NCI-H1694 treated with DMSO at 0.1 percent for 48 hours (cell line): ENCODE data around the gene GMDS.

Source experiments
- DNase-seq: peaks from one replicate; lab custom pipeline; 2025; lab: John Stamatoyannopoulos, UW

The GMDS gene

DNA sequence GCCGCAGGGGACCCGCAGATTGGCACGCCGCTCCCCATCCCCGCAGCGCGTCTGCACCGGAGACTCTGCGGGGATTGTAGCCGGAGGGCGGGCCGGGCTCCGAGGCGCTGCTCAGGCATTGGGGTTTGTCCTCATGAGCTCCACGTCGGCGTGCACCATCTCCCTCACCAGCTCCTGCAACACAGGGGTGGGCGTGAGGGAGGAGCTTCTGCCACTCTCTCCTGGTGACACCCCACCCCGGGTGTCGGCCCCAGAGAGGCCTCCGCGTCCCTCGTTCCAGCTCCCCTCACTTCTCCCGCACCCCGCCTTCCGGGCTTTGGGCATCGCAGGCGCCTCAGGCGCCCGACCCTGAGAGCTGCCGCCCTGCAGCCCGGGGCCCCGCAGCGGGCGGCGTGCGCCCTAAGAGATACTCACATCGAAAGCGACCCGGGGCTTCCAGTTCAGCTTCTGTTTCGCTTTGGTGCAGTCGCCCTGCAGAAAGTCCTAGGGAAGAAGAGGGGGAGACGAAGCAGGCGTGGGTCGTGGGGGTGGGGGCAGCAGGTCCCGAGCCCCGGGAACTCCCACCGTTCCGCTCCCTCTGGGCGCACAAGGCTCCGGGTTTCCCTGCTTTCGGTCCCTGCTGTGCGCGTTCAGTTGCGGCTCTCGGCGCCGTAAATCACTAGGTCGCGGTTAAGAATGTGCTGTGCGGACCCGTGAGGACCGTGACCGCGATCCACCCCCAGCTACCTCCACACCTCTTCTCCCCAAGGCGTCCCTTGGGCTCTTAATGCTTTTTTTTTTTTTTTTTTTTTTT is 621.2 kb downstream of the GMDS start:
- DNase-seq = no peak

DNA sequence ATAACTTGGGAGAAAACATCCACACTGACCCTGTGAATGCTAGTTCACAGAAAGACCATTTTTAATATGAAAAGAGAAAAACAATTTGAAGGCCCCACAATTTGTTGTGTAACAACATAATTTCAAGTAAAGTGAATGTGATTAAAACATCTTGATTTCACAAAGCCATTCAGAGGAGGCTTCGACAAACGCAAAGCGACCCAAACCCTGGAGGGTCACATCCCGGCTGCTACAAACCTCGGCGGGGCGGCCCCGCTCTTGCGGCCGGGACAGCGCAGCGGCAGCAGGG is 621.7 kb downstream of the GMDS start:
- no peak for DNase-seq

DNA sequence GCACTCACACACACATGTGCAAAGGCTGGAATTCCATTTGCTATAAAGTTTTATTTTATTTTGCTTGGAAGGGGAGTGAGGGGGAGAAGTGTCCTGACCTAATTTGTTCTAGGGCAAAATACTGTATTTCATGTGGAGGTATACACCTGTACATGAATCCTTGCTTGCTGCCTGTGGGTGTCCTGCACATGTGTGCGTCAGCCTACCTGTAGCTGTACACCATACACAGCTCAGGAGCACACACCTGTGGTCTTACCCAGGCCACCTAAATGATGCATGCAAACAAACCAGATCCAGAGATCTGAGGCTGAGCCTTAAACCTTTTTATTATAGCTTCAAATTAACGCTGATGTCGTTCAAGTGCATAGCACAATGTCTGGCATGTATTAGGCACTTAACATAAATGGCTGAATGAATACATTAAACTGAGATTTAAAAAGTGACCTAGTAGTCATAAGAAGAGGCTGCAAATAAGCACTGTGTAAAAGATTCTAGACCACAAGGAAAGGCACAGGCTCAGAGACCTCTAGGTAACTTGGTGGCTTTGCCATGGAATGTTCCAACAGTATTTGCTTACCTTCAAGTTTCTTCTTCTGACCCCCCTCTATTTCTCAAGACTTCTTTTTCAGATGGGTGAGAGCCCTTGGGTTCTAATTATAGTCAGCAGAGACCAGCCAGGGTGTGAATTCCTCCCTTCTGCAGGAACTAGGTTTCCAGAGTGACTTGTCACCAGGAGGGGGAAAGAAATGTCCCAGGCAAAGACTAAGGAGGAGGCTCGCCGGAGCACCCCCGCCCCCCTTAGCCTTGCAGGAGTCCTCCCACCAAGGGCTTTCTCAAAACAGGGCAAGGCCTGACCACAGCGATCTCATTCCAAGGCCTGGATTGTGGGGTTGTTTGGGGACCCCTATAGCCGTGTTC is 622.3 kb downstream of the GMDS start:
- no peak for DNase-seq

DNA sequence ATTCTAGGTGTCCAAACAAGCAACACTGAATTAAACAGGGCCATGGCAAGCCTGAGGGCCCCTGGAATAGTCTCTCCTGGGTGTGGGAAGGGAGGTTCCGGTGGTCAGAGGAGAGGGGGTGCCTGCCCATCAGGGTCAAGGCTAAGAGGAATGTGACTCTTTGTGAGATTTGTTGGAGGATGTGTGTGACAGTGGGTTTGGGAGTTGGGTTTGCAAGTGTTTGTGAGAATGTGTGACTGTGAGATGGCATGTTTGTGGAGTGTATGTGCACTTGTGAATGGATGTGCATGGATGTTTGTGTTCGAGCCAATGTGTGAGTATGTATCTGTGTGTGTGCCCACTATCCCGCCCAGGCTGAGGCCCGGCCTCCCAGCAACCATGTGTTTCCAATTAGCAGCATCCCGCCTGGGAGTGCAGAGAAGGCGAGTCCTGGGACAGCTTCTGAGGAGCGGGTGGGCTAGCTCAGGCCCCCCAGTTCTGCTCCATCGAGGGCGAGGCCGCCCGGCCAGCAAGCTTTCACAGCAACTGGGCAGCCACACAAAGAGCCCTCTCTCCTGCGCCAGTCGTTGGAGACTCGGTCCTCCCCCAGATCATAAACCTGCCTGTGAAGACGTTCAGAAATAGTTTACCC is 623.1 kb downstream of the GMDS start:
- DNase-seq = no peak

DNA sequence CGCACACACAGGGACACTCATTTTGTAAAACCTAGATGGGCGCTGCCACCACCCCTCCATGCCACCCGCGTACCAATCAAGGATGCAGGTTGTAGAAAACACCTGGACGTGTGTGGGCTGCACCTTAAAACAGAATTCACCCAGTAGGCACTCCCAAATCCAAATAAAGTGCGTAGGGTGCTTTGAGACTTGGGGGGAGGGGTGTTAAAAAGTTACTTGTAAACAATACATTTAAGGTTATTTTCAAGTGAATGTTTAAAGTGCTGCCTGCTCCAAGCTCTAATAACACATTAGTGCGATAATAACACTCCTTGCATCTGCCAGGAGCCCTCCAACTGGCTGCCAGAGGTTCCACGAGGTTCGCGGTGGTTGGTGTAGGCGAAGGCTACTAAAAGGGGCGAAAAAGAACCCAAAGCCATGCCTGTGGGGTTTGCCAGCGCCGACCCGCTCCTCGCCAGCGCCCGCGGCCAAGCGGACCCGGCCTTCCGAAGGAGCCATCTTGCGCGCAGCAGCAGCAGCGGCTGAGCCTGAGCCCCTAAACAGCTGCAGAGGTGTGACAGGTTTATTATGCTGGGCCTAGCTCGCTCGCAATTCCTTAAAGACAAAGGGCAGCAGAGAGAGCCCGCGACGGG is 624.2 kb downstream of the GMDS start:
- no peak for DNase-seq

DNA sequence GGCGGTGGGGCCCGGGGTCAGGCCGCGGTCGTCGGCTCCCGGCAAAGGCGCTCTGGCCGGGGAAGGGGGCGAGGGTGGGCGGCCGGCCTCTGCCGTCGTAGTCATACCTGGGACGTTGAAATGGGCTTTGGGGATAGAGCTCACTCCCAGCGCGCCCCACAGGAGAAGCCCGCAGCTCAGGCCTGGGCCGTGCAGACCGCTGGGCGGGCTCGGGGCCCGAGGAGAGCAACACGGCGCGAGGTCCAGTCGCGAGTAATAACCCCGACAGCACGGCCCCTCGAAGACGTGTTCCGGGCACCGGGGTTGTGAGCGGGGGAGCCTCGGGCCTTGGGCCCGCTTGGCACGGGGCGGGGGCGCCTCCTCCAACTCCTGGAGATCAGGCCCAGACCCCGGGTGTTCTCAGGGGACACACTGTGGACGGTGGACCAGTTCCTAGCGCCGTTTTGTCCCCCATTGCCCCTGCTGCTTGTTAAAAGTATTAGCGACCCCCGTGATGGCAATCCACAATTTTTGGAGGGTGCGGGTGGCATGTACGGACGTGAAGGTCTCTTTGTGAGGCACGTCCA is 624.8 kb downstream of the GMDS start:
- no peak for DNase-seq

DNA sequence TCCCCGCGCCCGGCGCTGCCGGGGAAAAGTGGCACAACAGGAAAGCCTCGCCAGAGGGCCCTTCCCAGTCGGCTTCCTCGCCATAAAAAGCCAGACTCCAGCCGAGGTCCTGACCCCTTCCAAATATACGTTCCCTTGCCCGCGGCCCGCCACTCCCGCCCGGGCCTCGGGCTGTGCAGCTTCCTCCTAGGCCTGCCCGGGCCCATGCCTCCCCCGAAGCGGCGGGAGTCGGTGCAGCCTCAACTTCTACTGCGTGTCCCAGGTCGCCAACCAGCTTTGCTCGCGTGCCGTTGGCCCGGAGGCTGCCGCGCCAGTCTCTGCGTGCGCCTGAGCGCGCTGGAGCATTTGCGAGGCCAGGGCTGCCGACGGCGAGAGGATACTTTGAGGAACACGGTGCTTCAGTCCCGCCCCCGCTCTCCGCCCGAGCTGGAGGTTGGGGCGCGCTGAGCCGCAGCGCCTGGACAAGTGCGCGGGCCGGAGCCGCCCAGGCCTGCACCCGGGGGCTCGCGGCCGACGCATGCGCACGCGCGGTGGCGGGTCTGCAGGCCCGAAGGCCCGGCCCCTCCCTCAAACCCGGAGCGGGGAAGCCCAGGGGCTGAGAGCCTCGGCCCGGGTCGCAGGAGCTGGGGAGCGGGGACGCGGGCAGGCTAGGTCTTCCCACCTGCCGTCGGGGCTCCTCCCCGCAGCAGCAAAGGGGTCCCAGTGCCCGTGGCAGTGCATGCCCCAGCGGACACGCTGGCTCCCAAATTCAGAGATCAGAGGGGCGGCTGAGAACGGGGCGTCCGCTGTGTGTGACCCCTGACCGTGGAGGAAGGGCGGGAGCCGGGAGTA is 625.5 kb downstream of the GMDS start:
- DNase-seq = no peak

DNA sequence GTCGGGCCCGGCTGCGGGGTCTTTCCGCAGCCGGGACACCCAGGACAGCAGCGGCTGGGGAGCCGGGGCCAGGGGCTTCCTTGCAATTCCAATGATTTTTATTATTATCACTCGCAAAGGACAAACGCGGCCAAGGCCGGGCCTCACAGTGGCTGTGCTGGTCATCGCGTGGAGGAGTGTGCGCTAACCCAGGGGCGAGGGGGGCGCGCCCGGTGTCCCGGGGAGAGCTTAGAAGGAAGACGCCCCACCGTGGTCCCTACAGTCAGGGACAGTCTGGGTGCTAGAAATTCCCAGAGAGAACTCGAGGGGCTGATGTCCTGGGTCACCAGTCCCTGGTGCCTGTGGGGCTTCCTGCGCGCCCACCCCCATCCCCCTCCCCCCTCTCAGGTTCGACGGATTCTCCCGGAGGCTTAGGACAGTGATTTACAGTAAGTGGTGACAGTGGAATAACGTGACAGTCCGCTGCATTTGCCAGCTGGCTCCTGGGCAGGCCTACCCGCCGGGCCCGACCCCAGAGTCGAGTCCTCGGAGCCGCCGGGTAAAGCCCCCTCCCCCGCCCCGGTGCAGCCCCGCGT is 626.2 kb downstream of the GMDS start:
- DNase-seq = no peak

DNA sequence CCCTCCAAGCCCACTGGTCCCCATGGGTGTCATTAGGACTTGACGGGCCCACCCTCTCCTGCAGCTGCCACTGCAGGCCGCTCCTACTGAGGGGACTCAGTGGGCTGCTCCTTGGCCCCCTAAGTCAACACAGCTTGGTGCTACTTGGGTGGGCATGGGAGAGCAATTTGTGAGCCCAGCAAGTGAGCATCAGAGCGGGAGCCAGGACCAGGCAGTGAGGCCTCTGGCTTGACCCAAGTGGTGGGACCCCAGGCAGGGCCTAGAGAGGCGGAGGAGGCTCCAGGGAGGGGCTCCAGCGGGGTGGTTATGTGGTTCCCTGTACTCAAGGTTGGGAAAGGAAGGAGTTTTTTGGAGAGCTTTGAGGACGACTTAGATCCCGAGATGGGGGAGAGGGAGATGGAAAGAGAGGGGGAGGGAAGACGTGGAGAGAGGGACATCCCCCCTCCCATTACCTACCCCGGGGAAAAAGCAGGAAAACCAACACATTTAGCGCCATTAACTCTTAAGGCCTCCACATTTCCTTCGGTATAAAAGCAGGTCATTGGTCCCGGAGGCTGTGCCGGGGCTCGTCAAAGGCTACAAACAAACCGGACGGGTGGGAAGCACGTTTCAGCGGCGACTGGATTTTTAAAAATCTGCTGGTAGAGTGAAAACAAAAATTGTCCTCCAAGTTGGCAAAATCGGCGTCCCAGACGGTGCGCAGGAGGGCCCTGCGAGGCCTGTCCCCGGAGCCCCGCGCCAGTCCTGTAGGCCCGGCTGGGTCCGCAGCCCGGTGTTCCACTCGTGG is 626.9 kb downstream of the GMDS start:
- no peak for DNase-seq

DNA sequence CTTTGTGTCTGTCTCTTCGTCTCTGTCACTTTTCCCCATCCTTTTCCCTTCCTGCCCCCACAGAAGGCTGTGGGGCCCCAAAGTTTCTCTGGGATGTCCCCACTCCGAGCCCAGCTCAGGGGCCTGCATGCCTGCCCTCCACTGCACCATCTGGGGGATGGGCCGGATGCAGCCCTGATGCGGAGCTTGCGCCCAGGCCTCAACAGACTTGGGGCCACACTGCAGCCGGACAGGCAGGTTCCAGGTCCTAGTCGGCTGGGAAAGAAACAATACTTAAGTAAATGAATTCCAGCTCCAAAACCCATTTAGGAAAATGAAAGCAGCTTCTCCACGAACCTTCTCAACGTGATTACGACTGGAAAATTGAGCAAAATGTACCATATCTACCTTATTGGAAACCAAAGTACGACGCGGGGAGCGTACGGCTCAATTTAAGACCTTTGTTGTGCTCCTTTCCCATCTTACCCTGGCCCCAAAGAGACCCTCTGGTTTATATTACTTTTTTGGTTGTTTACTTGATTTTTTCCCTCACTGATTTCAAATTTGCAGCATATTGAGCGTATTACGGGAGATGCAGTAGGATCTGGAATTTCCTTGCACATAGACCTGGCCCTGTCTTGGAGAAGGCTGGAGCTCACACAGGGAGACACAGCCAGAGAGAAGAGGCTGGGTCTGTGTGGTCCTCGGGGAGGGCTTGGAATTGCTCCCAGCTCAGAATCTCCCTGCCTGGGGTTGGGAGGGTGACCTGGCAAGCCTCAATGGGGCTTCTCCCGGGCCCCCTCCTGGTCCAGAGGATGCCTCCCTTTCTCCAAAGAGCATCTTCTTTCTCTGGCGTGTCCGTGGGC is 627.7 kb downstream of the GMDS start:
- no peak for DNase-seq

DNA sequence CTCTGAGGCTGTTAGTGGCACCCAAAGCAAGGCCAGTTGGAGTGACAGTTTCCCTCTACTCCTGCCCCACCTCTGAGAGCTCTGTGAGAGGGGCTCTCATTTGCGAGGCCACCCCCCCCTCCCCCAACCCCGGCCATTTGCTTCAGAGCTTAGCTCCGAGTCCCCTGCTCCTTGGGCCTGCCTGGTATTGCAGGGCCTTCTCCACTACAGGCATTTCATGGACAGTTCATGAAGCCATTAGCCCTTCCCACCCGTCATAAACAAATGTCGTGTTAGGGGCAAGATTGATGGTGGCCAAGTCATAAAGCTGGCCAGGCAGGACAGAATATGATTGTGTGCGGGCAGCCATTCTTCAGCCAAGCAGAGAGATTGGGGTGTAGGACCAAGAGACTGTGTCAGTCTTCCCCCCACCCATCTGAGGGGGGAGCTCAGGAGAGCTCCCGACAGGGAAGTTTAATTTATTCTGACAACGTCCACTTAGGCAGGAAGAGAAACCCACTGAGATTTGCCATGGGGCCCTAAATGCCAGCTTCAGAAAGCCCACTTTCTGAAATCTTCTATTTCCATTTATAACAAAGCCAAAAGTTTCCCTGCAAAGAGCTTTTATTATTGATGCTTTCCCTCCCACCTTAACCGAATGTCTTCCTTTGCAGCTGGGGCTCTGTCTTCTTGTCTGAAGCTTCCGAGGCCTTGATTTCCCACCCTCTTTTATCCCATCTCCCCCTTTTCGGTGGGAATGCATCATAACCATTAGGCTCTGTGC is 628.5 kb downstream of the GMDS start:
- no peak for DNase-seq

DNA sequence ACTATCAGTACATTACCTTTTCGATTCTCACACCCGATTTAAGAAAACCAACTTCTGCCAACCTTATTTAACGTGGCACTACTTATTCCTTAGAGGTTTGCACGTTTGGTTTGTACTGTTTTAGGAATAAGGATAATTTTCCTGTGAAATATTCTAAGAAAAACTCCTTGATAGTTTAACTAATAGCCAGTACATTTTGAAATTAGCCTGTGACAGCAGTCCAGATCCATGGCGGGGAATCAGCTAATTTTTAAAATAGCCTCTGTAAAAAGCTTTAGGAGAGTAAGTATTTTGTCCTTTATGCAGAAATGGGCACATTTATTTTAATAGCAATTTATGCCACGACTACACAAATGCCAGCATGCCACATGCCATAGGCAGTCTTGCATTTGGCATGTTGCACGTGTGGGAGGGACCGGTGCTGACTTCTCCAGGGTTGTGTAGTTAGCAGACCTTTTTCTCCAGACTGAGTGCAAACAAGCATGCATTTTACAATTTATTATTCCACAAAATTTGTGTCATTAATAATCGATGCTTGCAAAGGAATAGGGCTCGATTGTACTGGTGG is 629.5 kb downstream of the GMDS start:
- DNase-seq = no peak

DNA sequence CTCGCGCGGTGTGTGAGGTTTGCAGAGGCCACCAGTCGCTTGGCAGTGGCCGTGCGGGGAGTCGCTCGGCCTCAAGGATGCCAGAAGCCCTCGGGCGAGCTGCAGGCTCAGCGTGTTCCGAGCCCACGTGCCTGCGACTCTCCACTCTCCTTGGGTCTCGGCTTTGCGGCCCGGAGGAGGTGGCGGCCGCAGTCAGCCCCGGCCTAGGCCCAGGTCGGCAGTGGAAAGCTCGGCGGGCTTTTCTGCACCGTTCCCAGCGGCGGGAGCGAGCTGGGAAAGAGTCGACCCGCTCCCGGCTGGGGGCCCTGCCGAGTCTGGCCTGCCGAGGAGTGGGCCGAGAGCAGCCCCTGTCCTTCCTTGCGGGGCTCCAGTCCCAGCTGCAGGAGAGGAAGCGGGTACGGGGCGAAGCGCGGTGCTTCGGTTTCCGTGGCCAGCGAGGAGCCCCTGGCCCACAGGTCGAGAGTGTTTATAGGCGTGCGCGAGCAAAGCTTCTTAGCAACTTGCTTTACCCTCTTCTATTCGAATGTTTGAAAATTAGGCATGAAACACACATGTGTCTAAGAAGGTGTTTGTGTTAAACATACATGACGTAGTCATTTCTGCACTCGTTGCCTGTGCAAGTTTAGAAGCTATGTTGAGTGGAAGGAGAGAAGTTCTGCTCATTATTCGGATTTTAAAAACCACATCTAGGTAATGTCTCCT is 630.1 kb downstream of the GMDS start:
- no peak for DNase-seq

DNA sequence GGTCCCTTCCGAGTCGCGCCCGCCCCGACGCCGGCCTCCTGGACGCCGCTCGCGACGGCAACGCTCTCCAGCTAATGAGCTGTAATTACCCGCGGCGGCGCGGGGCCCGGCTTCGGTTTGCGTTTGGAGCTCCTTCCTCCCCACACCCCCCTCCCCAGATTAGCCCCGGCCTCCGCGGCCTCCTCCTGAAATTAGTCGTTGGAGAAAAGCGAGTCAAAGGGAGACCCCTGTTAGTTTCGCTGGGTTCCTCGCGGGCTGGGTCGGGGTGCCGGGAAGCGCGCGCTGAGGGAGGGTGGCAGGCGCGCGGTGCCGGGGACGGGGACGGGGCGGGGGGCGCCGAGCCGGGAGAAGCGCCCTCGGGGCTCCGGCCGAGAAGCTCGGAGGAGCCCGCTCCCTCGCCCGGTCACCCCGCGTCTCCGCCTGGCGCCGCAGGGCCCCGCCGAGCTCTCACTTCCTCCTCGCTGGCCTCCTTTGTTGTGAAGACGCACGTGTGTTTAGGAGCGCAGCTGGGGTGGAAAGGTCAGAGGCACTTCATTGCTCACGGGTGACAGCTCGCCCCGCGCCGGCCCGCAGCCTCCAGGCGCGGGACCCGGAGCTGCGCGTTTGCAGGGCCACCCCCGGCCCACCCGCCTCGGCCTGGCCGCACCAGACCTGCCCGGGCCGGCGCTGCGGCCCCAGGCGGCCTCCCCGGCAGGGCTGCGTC is 630.8 kb downstream of the GMDS start:
- DNase-seq = no peak

DNA sequence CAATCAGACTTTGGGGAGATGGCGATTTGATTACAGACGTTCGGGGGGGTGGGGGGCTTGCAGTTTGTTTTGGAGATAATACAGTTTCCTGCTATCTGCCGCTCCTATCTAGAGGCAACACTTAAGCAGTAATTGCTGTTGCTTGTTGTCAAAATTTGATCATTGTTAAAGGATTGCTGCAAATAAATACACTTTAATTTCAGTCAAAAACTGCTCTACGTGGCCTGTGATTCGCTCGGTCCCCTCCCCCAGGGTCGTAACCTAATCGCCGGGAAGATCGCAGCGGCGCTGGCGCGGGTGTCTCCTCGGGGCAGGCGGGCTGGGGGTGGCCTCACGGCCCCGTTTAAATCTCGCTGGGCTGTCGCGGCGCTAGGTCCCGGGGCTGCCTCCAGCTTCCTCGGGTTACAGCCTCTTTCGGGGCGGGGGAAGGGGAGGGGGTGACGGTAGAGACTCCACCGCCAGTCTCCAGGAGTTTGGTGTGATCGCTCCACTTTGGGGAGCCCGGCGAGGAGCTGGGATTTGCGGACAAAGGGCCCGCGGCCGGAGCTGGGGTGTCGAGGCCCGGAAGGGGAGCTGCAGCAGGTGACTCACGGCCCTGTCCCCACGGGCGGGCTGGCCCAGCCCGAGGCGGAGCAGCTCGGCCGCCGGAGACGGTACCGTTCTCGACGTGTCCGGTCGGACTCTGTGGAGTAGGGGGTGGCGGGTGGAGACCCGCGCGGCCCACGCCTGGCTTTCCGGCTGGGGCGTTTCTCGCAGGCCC is 631.5 kb downstream of the GMDS start:
- DNase-seq = no peak

DNA sequence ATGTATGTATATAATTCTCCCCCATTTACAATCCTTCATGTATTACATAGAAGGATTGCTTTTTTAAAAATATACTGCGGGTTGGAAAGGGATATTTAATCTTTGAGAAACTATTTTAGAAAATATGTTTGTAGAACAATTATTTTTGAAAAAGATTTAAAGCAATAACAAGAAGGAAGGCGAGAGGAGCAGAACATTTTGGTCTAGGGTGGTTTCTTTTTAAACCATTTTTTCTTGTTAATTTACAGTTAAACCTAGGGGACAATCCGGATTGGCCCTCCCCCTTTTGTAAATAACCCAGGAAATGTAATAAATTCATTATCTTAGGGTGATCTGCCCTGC is 632.1 kb downstream of the GMDS start:
- no peak for DNase-seq
